Activated naive CD4-positive, alpha-beta T cell treated with anti-CD3 and anti-CD28 coated beads for 36 hours (primary cell): ENCODE measurements around the gene TLR10. TPM values are rescaled to one million over a fixed set of nuclear protein-coding genes. Genes with fewer than 3 reads are reported as not detected.

Experiments used
- CTCF ChIA-PET: fragments of 350-600 bp; sonication (Branson Sonifier 250); formaldehyde crosslinking; loops from one replicate; lab custom pipeline; 2021; ENCODE audit warnings: antibody characterized with exemption; lab: Charles Lee
- DNase-seq: peaks from one replicate; pipeline ENCODE4 v3.0.0-alpha.2; 2020
- H3K27ac Mint-ChIP-seq: one replicate; pipeline ENCODE4 v1.8.0; 2021; ENCODE audit warnings: mild to moderate bottlenecking, mixed read lengths
- H3K27me3 Mint-ChIP-seq: one replicate; pipeline ENCODE4 v1.8.0; 2021; ENCODE audit warnings: low read depth, mixed read lengths
- H3K36me3 Mint-ChIP-seq: one replicate; pipeline ENCODE4 v1.8.0; 2021; ENCODE audit warnings: low read depth, mixed read lengths
- H3K4me1 Mint-ChIP-seq: one replicate; pipeline ENCODE4 v1.8.0; 2021; ENCODE audit warnings: low read depth, mixed read lengths
- H3K4me3 Mint-ChIP-seq: one replicate; pipeline ENCODE4 v1.8.0; 2021; ENCODE audit warnings: mild to moderate bottlenecking, moderate library complexity, mixed read lengths
- H3K9me3 Mint-ChIP-seq: one replicate; pipeline ENCODE4 v1.8.0; 2021; ENCODE audit warnings: mixed read lengths
- intact Hi-C: fragments of 100-400 bp; cut with micrococcal nuclease; formaldehyde crosslinking; loops from one replicate; pipeline ENCODE4 v1.15.1; 2023
- total RNA-seq, 2 experiments: library from RNA; stranded (reverse); gene quantifications; one replicate each; pipeline ENCODE4 v1.2.3, GENCODE V29; 2021

TLR10 gene
- total RNA-seq, 2 experiments from 2014 or later = 0.12 to 0.17 TPM

GRCh38 chr4:38759113-38759789 is 23.5 kb downstream of the TLR10 start:
- no peak overlapping the region for H3K27ac Mint-ChIP-seq
- peak; percentile 82 for DNase-seq
- H3K9me3 Mint-ChIP-seq = no peaks in the 10 kb centered on the region
- H3K4me1 Mint-ChIP-seq = peaks cover 18% of the 10 kb centered on the region
- CTCF ChIA-PET = interaction anchor here (0.7 to 8.4 kb wide), 49 partner anchors 12 to 917 kb away, joined by 3 to 128 read pairs (median 5); partner anchors contain the start of genes TLR1, TLR10 and TLR6
- no peak overlapping the region for H3K4me3 Mint-ChIP-seq
- H3K27me3 Mint-ChIP-seq = no peaks in the 10 kb centered on the region
- H3K36me3 Mint-ChIP-seq = no peaks in the 10 kb centered on the region
- intact Hi-C loops = loop anchor here (1.0 kb wide), 4 partner anchors 24 to 376 kb away; partner anchors contain the start of gene TLR6

- CTCF ChIA-PET = interaction anchor here (0.7 to 8.4 kb wide), 19 partner anchors 13 to 650 kb away, joined by 3 to 128 read pairs (median 7); partner anchors contain the start of genes TLR1, TLR10 and TLR6
- peaks cover 18% of the 10 kb centered on the region for H3K4me1 Mint-ChIP-seq
- H3K27me3 Mint-ChIP-seq = no peaks in the 10 kb centered on the region
- H3K9me3 Mint-ChIP-seq = no peaks in the 10 kb centered on the region
- no peaks in the 10 kb centered on the region for H3K36me3 Mint-ChIP-seq
- no peak overlapping the region for H3K4me3 Mint-ChIP-seq
- peak; percentile 56 for DNase-seq
- intact Hi-C loops = no loop called here
- H3K27ac Mint-ChIP-seq = no peak overlapping the region
Measured at GRCh38 chr4:38757945-38758600, 24.7 kb downstream of the TLR10 start.

GRCh38 chr4:38752941-38753806 is 29.6 kb downstream of the TLR10 start:
- CTCF ChIA-PET = no interaction called here
- H3K27me3 Mint-ChIP-seq = no peaks in the 10 kb centered on the region
- intact Hi-C loops = no loop called here
- H3K9me3 Mint-ChIP-seq = peaks cover 5% of the 10 kb centered on the region
- H3K4me3 Mint-ChIP-seq = no peak overlapping the region
- no peaks in the 10 kb centered on the region for H3K36me3 Mint-ChIP-seq
- no peak overlapping the region for H3K27ac Mint-ChIP-seq
- DNase-seq = no peak
- H3K4me1 Mint-ChIP-seq = no peaks in the 10 kb centered on the region

GRCh38 chr4:38752372-38752940 is 30.3 kb downstream of the TLR10 start:
- H3K27me3 Mint-ChIP-seq = no peaks in the 10 kb centered on the region
- H3K9me3 Mint-ChIP-seq = peaks cover 7% of the 10 kb centered on the region
- DNase-seq = no peak
- no peaks in the 10 kb centered on the region for H3K4me1 Mint-ChIP-seq
- no peak overlapping the region for H3K4me3 Mint-ChIP-seq
- intact Hi-C loops = no loop called here
- no peaks in the 10 kb centered on the region for H3K36me3 Mint-ChIP-seq
- CTCF ChIA-PET = interaction anchor here (0.6 kb wide), 1 partner anchor 501 kb away, joined by 3 read pairs; no protein-coding TSS in a partner anchor
- no peak overlapping the region for H3K27ac Mint-ChIP-seq

GRCh38 chr4:38751341-38752010 is 31.3 kb downstream of the TLR10 start:
- CTCF ChIA-PET = no interaction called here
- Mint-ChIP-seq H3K4me3 (no peak overlapping the region), H3K4me1 (no peaks in the 10 kb centered on the region)

GRCh38 chr4:38749336-38749735 is 33.5 kb downstream of the TLR10 start:
- intact Hi-C loops = no loop called here
- H3K4me1 Mint-ChIP-seq = no peaks in the 10 kb centered on the region
- CTCF ChIA-PET = interaction anchor here (0.7 to 0.8 kb wide), 2 partner anchors 31 to 257 kb away, joined by 3 to 4 read pairs; no protein-coding TSS in a partner anchor
- DNase-seq = no peak
- no peaks in the 10 kb centered on the region for H3K27me3 Mint-ChIP-seq
- H3K27ac Mint-ChIP-seq = no peak overlapping the region
- H3K9me3 Mint-ChIP-seq = peaks cover 16% of the 10 kb centered on the region
- H3K4me3 Mint-ChIP-seq = no peak overlapping the region
- H3K36me3 Mint-ChIP-seq = no peaks in the 10 kb centered on the region

More at GRCh38 chr4:38751341-38752010, 31.3 kb downstream of the TLR10 start:
- Mint-ChIP-seq H3K27me3 (no peaks in the 10 kb centered on the region), H3K36me3 (no peaks in the 10 kb centered on the region), H3K27ac (no peak overlapping the region), H3K9me3 (peaks cover 15% of the 10 kb centered on the region)
- DNase-seq = no peak
- intact Hi-C loops = no loop called here

GRCh38 chr4:38747629-38748028 is 35.2 kb downstream of the TLR10 start:
- DNase-seq = no peak
- Mint-ChIP-seq H3K4me1 (peaks cover 4% of the 10 kb centered on the region), H3K27me3 (no peaks in the 10 kb centered on the region), H3K9me3 (peaks cover 16% of the 10 kb centered on the region), H3K4me3 (no peak overlapping the region), H3K27ac (no peak overlapping the region), H3K36me3 (no peaks in the 10 kb centered on the region)
- intact Hi-C loops = no loop called here
- CTCF ChIA-PET = no interaction called here

GRCh38 chr4:38745881-38746280 is 36.9 kb downstream of the TLR10 start:
- intact Hi-C loops = no loop called here
- H3K4me1 Mint-ChIP-seq = peaks cover 8% of the 10 kb centered on the region
- CTCF ChIA-PET = interaction anchor here (0.7 to 1.6 kb wide), 3 partner anchors 13 to 605 kb away, joined by 3 to 8 read pairs (median 4); no protein-coding TSS in a partner anchor
- no peak overlapping the region for H3K4me3 Mint-ChIP-seq
- no peak for DNase-seq
- no peaks in the 10 kb centered on the region for H3K36me3 Mint-ChIP-seq
- peaks cover 16% of the 10 kb centered on the region for H3K9me3 Mint-ChIP-seq
- H3K27ac Mint-ChIP-seq = no peak overlapping the region
- H3K27me3 Mint-ChIP-seq = peaks cover 4% of the 10 kb centered on the region

- CTCF ChIA-PET = interaction anchor here (1.3 to 3.6 kb wide), 2 partner anchors 391 to 564 kb away, joined by 4 to 16 read pairs; no protein-coding TSS in a partner anchor
- no peak overlapping the region for H3K27ac Mint-ChIP-seq
- H3K4me1 Mint-ChIP-seq = peaks cover 8% of the 10 kb centered on the region
- no peaks in the 10 kb centered on the region for H3K36me3 Mint-ChIP-seq
- H3K27me3 Mint-ChIP-seq = peaks cover 4% of the 10 kb centered on the region
- peaks cover 16% of the 10 kb centered on the region for H3K9me3 Mint-ChIP-seq
- intact Hi-C loops = loop anchor here (1.0 kb wide), 1 partner anchor 31 kb away; no protein-coding TSS in a partner anchor
- H3K4me3 Mint-ChIP-seq = no peak overlapping the region
- DNase-seq = no peak
Measured at GRCh38 chr4:38743866-38744265, 38.9 kb downstream of the TLR10 start.

- CTCF ChIA-PET = interaction anchor here (1.0 to 2.1 kb wide), 4 partner anchors 9 to 560 kb away, joined by 4 to 6 read pairs (median 5); partner anchors contain the start of gene TLR10
- Mint-ChIP-seq H3K9me3 (no peaks in the 10 kb centered on the region), H3K27ac (no peak overlapping the region), H3K36me3 (no peaks in the 10 kb centered on the region), H3K4me1 (peaks cover 8% of the 10 kb centered on the region), H3K27me3 (peaks cover 4% of the 10 kb centered on the region), H3K4me3 (no peak overlapping the region)
- intact Hi-C loops = no loop called here
- DNase-seq = no peak
Measured at GRCh38 chr4:38740303-38740702, 42.5 kb downstream of the TLR10 start.
